Peyer's patch (tissue), 4 donors: ENCODE data around the gene FITM1. TPM values are rescaled to one million over a fixed set of nuclear protein-coding genes. Genes with fewer than 3 reads are reported as not detected.

ENCODE experiments used
- DNase-seq, 3 donors: peaks; one replicate each; pipeline ENCODE4 v3.0.0-alpha.2; 2017 to 2019
- H3K27ac ChIP-seq, 4 donors: fragments of 200-600 bp; sonication (generic); one replicate each; pipeline ENCODE4 v1.5.1; 2016 to 2019
- H3K27me3 ChIP-seq, 2 donors: fragments of 200-600 bp; sonication (generic); one replicate each; pipeline ENCODE4 v1.5.1; 2019
- H3K36me3 ChIP-seq, 3 donors: fragments of 200-600 bp; sonication (generic); one replicate each; pipeline ENCODE4 v1.5.1; 2016 to 2019
- H3K4me1 ChIP-seq, 4 donors: fragments of 200-600 bp; sonication (generic); one replicate each; pipeline ENCODE4 v1.5.1; 2016 to 2019
- H3K4me3 ChIP-seq, 4 donors: fragments of 200-600 bp; sonication (generic); 1 replicate in 3 of 4; 2 replicates in 1 of 4; pipeline ENCODE4 v1.5.1; 2016 to 2019; ENCODE audit warnings: mild to moderate bottlenecking in 1 of 4
- H3K9me3 ChIP-seq, 4 donors: fragments of 200-600 bp; sonication (generic); one replicate each; pipeline ENCODE4 v1.5.1; 2016 to 2019; ENCODE audit warnings: mild to moderate bottlenecking in 1 of 4
- CTCF ChIP-seq, 6 experiments: fragments of 450-650 bp in 4 of 6; fragments of 200-600 bp in 2 of 6; sonication (generic) in 1 of 6; IDR thresholded peaks; one replicate each; pipeline ENCODE4 v1.5.1; 2017 to 2019; ENCODE audit warnings: antibody characterized with exemption in 6 of 6, mild to moderate bottlenecking in 3 of 6, moderate library complexity in 1 of 6
- POLR2A ChIP-seq, 2 donors: fragments of 450-650 bp; IDR thresholded peaks; one replicate each; pipeline ENCODE4 v1.5.1; 2017; ENCODE audit warnings: antibody characterized with exemption in 2 of 2, mild to moderate bottlenecking in 2 of 2, moderate library complexity in 2 of 2
- total RNA-seq, 4 donors: library from RNA; depleted of rRNA; stranded (reverse); fragments of >200 nt; gene quantifications; one replicate each; pipeline ENCODE4 v1.1.0, GENCODE V29; 2016

Gene FITM1
- total RNA-seq, result 10 to 100 TPM in 1 of 4 donors, 1 to 10 TPM in 2, not detected in 1; 2.6 to 11.3 (median 3.9) TPM

GRCh38 chr14:24130380-24130716 lies at the start of gene FITM1:
TSS of gene FITM1 (plus strand) at chr14:24130659. CDS start at chr14:24131564, 905 bp downstream.
- Histone ChIP-seq H3K9me3 (no peaks in the 10 kb centered on the region), H3K27ac (peak within 1 kb of the TSS in 2 of 4 donors; percentile 10 to 29), H3K36me3 (no peaks in the 10 kb centered on the region), H3K4me3 (no peak within 1 kb of the TSS), H3K27me3 (no peaks in the 10 kb centered on the region), H3K4me1 (peaks cover 0 to 3% (median 2%) of the 10 kb centered on the region in 4 donors)
- no peak for TF ChIP-seq POLR2A (IDR thresholded peaks at IDR 0.05)
- TF ChIP-seq CTCF (IDR thresholded peaks at IDR 0.05), result no peak
- DNase-seq, result peak in 1 of 3 donors; percentile 18

GRCh38 chr14:24080888-24081738 lies 49.3 kb upstream of the FITM1 start:
- Histone ChIP-seq H3K9me3 (no peaks in the 10 kb centered on the region), H3K36me3 (no peaks in the 10 kb centered on the region), H3K27ac (peak overlapping the region; percentile 86 to 98 (median 92)), H3K27me3 (no peaks in the 10 kb centered on the region), H3K4me1 (peaks cover 0 to 12% (median 5%) of the 10 kb centered on the region in 4 donors), H3K4me3 (peak overlapping the region; percentile 67 to 95 (median 77))
- peak; percentile 83 to 93 (median 90) for DNase-seq
- peak in 1 of 6 experiments; percentile 17 for TF ChIP-seq CTCF (IDR thresholded peaks at IDR 0.05)
- peak; percentile 87 to 90 for TF ChIP-seq POLR2A (IDR thresholded peaks at IDR 0.05)

GRCh38 chr14:24081739-24082211 lies 48.7 kb upstream of the FITM1 start:
- no peaks in the 10 kb centered on the region for H3K27me3 ChIP-seq
- DNase-seq, result no peak
- TF ChIP-seq POLR2A (IDR thresholded peaks at IDR 0.05), result peak in 1 of 2 donors; percentile 4
- TF ChIP-seq CTCF (IDR thresholded peaks at IDR 0.05), result no peak

GRCh38 chr14:24082411-24083080 lies 47.9 kb upstream of the FITM1 start:
- Histone ChIP-seq H3K9me3 (no peaks in the 10 kb centered on the region), H3K36me3 (no peaks in the 10 kb centered on the region), H3K4me1 (peaks cover 0 to 12% (median 5%) of the 10 kb centered on the region in 4 donors), H3K27me3 (no peaks in the 10 kb centered on the region), H3K27ac (no peak overlapping the region), H3K4me3 (no peak overlapping the region)
- DNase-seq, result no peak
- TF ChIP-seq POLR2A (IDR thresholded peaks at IDR 0.05) (no peak), CTCF (IDR thresholded peaks at IDR 0.05) (no peak)

More at GRCh38 chr14:24081739-24082211, 48.7 kb upstream of the FITM1 start:
- no peaks in the 10 kb centered on the region for H3K9me3 ChIP-seq
- H3K4me3 ChIP-seq, result peak overlapping the region; percentile 67 to 95 (median 77)
- H3K27ac ChIP-seq, result peak overlapping the region; percentile 86 to 98 (median 92)
- peaks cover 0 to 12% (median 5%) of the 10 kb centered on the region in 4 donors for H3K4me1 ChIP-seq
- H3K36me3 ChIP-seq, result no peaks in the 10 kb centered on the region

GRCh38 chr14:24083462-24083861 lies 47.0 kb upstream of the FITM1 start:
- Histone ChIP-seq H3K27me3 (no peaks in the 10 kb centered on the region), H3K4me3 (no peak overlapping the region), H3K36me3 (no peaks in the 10 kb centered on the region), H3K9me3 (no peaks in the 10 kb centered on the region), H3K27ac (no peak overlapping the region), H3K4me1 (peaks cover 0 to 12% (median 5%) of the 10 kb centered on the region in 4 donors)
- TF ChIP-seq CTCF (IDR thresholded peaks at IDR 0.05), result no peak
- no peak for TF ChIP-seq POLR2A (IDR thresholded peaks at IDR 0.05)
- DNase-seq, result no peak
